ENCODE measurements around the gene ACOX2.

DNA sequence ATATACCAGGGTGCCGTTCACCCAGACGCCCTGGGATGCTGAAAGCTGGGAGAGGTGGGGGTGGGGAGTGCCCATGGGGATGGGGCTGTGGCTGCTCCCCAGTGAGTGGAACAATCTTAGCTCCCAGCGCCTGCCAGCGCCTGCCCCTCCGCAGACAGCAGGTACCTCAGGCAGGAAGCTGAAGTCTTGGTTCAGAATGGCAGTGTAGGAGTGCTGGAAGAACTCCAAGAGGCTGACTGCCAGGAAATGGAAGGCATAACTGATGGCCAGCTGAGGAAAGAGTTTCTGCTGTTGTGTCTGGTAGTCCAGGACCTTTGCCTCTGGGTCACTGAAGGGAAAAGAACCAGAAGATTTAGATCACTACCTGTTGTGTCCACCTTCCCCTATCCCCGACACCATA is 8.4 kb downstream of the ACOX2 start:
- TF ChIP-seq, protein P1, sequence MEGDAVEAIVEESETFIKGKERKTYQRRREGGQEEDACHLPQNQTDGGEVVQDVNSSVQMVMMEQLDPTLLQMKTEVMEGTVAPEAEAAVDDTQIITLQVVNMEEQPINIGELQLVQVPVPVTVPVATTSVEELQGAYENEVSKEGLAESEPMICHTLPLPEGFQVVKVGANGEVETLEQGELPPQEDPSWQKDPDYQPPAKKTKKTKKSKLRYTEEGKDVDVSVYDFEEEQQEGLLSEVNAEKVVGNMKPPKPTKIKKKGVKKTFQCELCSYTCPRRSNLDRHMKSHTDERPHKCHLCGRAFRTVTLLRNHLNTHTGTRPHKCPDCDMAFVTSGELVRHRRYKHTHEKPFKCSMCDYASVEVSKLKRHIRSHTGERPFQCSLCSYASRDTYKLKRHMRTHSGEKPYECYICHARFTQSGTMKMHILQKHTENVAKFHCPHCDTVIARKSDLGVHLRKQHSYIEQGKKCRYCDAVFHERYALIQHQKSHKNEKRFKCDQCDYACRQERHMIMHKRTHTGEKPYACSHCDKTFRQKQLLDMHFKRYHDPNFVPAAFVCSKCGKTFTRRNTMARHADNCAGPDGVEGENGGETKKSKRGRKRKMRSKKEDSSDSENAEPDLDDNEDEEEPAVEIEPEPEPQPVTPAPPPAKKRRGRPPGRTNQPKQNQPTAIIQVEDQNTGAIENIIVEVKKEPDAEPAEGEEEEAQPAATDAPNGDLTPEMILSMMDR (conservative IDR thresholded peaks at IDR 0.05; ENCODE audit: low read length): no peak
- TF ChIP-seq EZH2phosphoT487 (IDR thresholded peaks at IDR 0.05; ENCODE audit: borderline replicate concordance, low read depth, low read length): no peak
